ENCODE measurements around the gene TASOR.

The TASOR gene

GRCh38 chr3:56682462-56683121 lies 473 bp downstream of the TASOR start:
- DNase-seq (ENCODE audit: low read depth) = peak; percentile 69

- DNase-seq (ENCODE audit: low read depth) = no peak
These were observed 1.0 kb downstream of the TASOR start for GRCh38 chr3:56681984-56682461.

- DNase-seq (ENCODE audit: low read depth) = no peak
These were observed 2.9 kb downstream of the TASOR start for GRCh38 chr3:56680054-56680580.

- no peak for DNase-seq (ENCODE audit: low read depth)
These were observed 5.8 kb downstream of the TASOR start for GRCh38 chr3:56677286-56677685.

GRCh38 chr3:56673781-56674457 lies 9.1 kb downstream of the TASOR start:
- peak; percentile 7 for DNase-seq (ENCODE audit: low read depth)

GRCh38 chr3:56667973-56668579 lies 15.0 kb downstream of the TASOR start:
- no peak for DNase-seq (ENCODE audit: low read depth)

GRCh38 chr3:56664823-56665222 lies 18.2 kb downstream of the TASOR start:
- no peak for DNase-seq (ENCODE audit: low read depth)

GRCh38 chr3:56655709-56656108 lies 27.4 kb downstream of the TASOR start:
- DNase-seq (ENCODE audit: low read depth) = no peak

GRCh38 chr3:56654460-56654859 lies 28.6 kb downstream of the TASOR start:
- DNase-seq (ENCODE audit: low read depth) = no peak

GRCh38 chr3:56645407-56645806 lies 37.7 kb downstream of the TASOR start:
- no peak for DNase-seq (ENCODE audit: low read depth)

- DNase-seq (ENCODE audit: low read depth) = no peak
These were observed 49.2 kb downstream of the TASOR start for GRCh38 chr3:56633602-56634535.
